GM18505 (cell line): ENCODE data around the gene RPL29.

Experiments
- ATAC-seq: cut with Tn5 transposase; IDR thresholded peaks from one replicate; pipeline ENCODE4 v1.9.1; 2021; ENCODE audit not compliant: unreplicated experiment
- POLR2A ChIP-seq: IDR thresholded peaks from 4 replicates; pipeline ENCODE4 v1.6.1; 2011; ENCODE audit warnings: borderline replicate concordance; ENCODE audit not compliant: insufficient read depth, insufficient read length; ENCODE audit errors: extremely low read depth

Gene RPL29

GRCh38 chr3:51954713-51955112 lies 41.0 kb downstream of the RPL29 start:
- TF ChIP-seq POLR2A = no peak
- ATAC-seq = no peak

- ATAC-seq = no peak
- no peak for TF ChIP-seq POLR2A
Observed at GRCh38 chr3:51954105-51954504, 41.6 kb downstream of the RPL29 start.

GRCh38 chr3:51953445-51953844 lies 42.2 kb downstream of the RPL29 start:
- ATAC-seq = no peak
- no peak for TF ChIP-seq POLR2A

GRCh38 chr3:51950899-51951298 lies 44.8 kb downstream of the RPL29 start:
- no peak for TF ChIP-seq POLR2A
- ATAC-seq = no peak

- ATAC-seq = no peak
- TF ChIP-seq POLR2A = no peak
Observed at GRCh38 chr3:51949121-51949520, 46.6 kb downstream of the RPL29 start.

GRCh38 chr3:51948016-51948580 lies 47.6 kb downstream of the RPL29 start:
- no peak for TF ChIP-seq POLR2A
- no peak for ATAC-seq

- TF ChIP-seq POLR2A = no peak
- no peak for ATAC-seq
Observed at GRCh38 chr3:51947215-51947900, 48.3 kb downstream of the RPL29 start.

- TF ChIP-seq POLR2A = no peak
- ATAC-seq = no peak
Observed at GRCh38 chr3:51946796-51947195, 48.9 kb downstream of the RPL29 start.

GRCh38 chr3:51945926-51946705 lies 49.6 kb downstream of the RPL29 start:
- TF ChIP-seq POLR2A = no peak
- no peak for ATAC-seq

GRCh38 chr3:51945031-51945840 lies 50.5 kb downstream of the RPL29 start:
- ATAC-seq = no peak
- TF ChIP-seq POLR2A = no peak

- ATAC-seq = no peak
Observed at GRCh38 chr3:51944451-51945021, 51.2 kb downstream of the RPL29 start.

More at GRCh38 chr3:51944451-51945021, 51.2 kb downstream of the RPL29 start:
- no peak for TF ChIP-seq POLR2A
